CD4-positive, alpha-beta T cell treated with Interleukin-15 for 1 hour (primary cell): ENCODE data around the gene ZNF783.
"Not testable (repeated sequence)": the region's sequence is repeated elsewhere in the genome, so short reads cannot be mapped to it uniquely, and the experiment has no call there.

Source experiments
- DNase-seq: peaks from one replicate; pipeline ENCODE4 v3.0.0-alpha.2; 2020

Gene ZNF783

GRCh38 chr7:149241696-149242095 is 20.3 kb upstream of the ZNF783 start:
- no peak for DNase-seq

GRCh38 chr7:149245244-149245643 is 16.8 kb upstream of the ZNF783 start:
- DNase-seq = no peak

GRCh38 chr7:149245744-149246143 is 16.3 kb upstream of the ZNF783 start:
- no peak for DNase-seq

DNA sequence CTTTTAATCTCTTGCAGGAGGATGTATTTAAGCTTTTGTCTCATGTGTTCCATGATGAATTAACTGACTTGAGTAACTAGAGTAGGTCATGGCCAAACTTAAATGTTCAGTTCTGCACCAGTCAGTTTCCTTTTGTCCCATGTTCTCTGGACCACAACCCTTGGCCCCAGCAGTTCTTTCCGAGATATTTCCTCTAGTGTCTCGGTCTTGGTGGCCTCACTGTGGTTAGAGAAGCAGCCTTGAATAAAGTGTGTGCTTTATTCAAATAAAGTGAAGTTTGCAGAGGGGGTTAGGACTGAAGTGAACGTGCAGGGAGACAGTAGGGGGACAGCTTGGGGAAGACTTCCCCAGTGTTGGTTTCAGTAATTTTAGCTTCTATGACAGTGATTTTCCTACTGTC is 13.2 kb upstream of the ZNF783 start:
- no peak for DNase-seq

GRCh38 chr7:149250151-149250550 is 11.8 kb upstream of the ZNF783 start:
- not testable (repeated sequence) for DNase-seq

GRCh38 chr7:149251518-149251917 is 10.5 kb upstream of the ZNF783 start:
- not testable (repeated sequence) for DNase-seq

- DNase-seq = no peak
Measured at GRCh38 chr7:149252378-149252777, 9.6 kb upstream of the ZNF783 start.

DNA sequence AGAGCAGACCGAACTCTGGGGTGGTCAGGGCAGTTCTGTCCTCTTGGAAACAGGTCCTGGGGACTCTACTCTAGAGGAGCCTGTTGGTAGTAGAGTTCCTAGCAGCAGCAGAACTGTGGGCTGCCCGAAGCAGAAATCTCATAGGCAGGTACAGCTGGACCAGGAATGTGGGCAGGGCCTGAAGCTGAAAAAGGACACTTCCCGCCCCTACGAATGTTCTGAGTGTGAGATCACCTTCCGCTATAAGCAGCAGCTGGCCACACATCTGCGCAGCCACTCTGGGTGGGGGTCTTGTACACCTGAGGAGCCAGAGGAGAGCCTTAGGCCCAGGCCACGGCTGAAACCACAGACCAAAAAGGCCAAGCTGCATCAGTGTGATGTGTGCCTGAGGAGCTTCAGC is 8.3 kb upstream of the ZNF783 start:
- DNase-seq = no peak

GRCh38 chr7:149254181-149254858 is 7.7 kb upstream of the ZNF783 start:
- DNase-seq = no peak

DNA sequence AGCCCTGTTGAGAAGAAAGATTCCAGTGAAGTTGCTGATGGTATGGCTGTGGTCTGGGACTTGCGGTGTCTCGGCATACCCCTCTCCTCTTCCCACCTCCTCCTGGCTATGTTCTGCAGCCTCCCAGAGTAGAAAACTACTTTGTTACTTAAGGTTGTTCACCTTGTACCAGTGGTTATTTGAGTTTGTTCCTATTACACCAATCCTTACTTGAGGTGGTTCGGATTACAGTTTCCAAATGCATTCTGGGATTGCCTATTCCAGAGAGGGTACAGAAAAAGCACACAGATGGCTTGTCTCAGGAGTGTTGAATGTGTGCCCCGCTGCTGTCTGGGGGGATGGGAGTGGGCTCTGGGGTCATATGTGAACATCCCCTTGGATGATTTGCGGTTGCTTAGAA is 6.8 kb upstream of the ZNF783 start:
- DNase-seq = no peak

DNA sequence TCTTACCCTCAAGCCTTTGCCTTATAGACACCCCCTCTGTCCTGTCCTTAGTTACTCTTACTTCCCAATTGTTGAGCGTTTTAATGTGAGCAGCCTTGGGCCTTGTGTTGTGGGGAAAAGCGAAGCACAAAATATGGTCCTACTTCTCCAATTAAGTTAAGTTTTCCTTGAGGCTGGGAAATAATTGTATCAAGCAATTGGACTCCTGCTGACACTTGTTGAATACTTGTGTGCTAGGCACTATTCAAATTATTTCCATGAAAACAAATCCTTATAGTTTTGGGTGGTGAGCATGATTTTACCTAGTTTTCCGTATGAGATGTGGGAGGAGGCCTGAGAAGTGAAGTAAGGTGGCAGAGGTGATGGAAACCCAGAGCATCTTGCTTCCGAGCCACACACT is 5.4 kb upstream of the ZNF783 start:
- DNase-seq = no peak

DNA sequence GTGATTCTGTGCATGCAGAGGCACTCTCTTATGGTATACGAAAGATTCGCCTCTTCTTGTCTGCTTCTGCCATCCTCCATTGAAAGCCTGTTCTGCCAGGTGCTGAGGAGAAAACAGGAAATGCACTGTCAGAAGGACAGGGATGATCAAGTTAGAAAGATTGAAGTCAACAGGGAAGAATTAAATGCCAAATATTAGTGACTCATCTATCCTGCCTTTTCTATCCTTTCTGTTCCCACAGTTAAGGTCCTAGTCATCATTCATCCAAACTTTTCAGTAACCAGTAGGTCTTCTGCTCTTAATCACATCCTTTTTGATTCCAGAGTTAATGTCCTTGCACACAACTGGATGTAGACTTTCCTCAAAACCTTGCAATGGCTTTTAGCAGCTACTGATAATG is 4.8 kb upstream of the ZNF783 start:
- DNase-seq = no peak

- DNase-seq = no peak
Measured at GRCh38 chr7:149261316-149261828, 624 bp upstream of the ZNF783 start.

DNA sequence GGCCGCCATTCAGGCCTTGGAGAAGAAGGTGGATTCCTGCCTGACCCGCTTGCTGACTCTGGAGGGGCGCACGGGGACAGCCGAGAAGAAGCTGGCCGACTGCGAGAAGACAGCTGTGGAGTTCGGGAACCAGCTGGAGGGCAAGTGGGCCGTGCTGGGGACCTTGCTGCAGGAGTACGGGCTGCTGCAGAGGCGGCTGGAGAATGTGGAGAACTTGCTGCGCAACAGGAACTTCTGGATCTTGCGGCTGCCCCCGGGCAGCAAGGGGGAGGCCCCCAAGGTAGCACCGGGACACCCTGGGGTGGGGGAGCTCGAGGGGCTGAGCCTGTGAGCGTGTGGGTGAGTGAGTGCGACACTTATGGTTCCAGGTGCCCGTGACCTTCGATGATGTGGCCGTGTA is 4.5 kb downstream of the ZNF783 start:
- DNase-seq = no peak

DNA sequence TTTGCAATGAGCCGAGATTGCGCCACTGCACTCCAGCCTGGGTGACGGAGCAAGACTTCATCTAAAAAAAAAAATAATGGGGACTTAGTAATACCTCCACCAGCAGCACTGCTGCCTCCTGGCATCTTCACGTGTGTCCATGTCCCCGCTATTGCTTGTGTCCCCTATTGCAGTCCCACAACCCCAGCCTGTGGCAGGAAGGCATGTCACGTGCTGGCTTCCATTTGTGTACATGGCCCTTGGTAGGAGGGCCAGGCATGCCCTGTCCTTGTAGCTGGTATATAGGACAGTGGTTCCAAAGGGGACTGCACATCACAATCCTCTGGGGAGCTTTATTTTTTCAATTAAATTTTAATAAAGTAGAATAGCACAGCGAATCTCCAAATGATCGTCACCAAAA is 5.7 kb downstream of the ZNF783 start:
- no peak for DNase-seq

- DNase-seq = not testable (repeated sequence)
Measured at GRCh38 chr7:149274424-149274823, 12.4 kb downstream of the ZNF783 start.

GRCh38 chr7:149277871-149278270 is 15.9 kb downstream of the ZNF783 start:
- DNase-seq = no peak

DNA sequence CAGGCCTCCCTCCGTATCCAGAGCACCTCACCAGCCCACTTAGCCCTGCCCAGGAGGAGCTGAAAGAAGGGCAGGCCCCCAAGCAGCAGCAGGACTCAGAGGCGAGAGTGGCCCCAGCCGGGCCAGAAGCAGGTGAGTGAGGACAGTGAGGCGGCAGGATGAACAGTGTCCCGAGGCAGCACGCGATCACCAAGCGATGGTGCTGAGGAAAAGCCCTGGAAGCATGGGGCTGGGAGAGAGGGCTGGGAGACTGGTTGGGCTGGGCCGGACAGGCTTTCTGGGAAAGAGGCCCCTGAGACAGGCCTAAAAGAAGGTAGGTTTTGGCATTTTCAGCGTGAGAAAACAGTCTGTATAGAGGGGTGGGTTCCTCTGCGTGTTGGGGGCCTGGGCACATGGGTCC is 16.4 kb downstream of the ZNF783 start:
- DNase-seq = no peak

DNA sequence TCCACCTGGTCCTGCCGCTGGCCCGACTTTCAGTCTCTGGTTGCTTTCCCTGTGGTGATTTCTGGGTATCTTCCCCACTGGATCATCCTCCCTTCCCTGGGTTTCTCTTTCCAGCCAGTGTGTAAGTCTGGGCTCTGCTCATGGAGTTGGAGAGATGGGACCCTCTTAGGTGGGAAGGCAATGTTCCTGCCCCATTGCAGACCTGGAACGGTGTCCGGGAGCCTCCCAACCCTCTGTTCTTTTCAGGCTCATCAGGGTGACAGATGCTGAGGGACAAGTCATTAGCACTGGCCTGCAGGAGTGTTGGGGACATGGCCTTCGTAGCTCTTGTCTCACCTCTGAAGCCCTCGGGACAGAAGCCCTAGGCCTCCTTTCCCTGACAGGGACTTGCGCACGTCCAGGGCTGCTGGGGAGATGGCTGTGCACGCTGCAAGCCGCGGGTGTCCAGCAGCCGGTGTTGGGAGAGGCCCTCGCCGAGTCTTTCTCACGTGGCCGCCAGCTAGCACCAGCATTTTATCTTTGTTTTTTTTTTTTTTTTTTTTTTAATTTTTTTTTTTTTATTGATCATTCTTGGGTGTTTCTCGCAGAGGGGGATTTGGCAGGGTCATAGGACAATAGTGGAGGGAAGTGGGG is 17.2 kb downstream of the ZNF783 start:
- DNase-seq = no peak

- DNase-seq = no peak
Measured at GRCh38 chr7:149280151-149280550, 18.2 kb downstream of the ZNF783 start.

GRCh38 chr7:149280661-149281507 is 18.9 kb downstream of the ZNF783 start:
- no peak for DNase-seq

DNA sequence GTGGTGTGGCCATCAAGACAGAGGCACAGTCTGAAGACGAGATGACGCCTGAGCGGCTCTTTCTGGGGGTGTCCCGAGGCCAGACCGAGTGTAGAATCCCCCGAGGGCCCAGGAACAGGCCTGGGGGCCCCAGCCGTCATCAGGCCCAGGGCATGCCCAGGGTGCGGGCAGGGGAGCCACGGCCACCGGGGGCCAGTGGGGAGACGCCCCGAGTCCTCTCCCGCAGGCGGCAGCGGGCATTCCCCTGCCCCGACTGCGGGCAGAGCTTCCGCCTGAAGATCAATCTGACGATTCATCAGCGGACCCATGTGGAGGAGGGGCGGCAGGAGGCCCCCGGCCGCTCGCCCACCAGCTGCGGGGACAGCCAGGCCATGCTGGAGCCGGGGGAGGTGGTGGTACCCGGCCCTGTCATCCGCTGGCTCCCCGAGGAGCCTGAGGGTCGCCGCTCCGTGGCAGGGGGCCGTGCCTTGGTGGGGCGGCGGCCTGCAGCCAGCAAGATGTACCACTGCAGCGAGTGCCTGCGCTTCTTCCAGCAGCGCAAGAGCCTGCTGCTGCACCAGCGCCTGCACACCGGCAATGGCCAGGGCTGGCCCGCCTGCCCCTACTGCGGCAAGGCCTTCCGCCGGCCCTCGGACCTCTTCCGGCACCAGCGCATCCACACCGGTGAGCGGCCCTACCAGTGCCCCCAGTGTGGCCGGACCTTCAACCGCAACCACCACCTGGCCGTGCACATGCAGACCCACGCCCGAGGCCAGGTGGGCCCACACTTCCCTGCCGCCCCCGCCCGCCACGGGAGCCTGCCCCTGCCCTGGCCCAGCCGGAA is 19.7 kb downstream of the ZNF783 start:
- DNase-seq = no peak

DNA sequence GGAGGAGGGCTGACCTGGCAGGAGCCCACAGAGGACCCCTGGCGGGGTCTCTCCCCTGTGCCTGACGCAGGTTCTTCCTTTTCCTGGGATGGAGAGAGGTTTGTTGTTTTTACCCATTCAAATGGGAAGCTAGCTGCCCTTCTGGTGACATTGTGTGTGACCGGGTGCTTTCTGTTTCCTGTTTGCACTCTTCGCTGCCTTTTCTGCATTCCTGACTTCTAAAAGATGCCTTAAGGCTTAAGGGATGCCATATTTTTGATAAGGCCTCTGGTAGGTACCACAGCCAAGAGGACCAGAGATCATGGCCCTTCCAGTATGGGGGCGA is 20.3 kb downstream of the ZNF783 start:
- no peak for DNase-seq
